ENCODE data around the gene QPCTL. TPM values are rescaled to one million over a fixed set of nuclear protein-coding genes. Genes with fewer than 3 reads are reported as not detected.

QPCTL gene
- total RNA-seq, 1 experiment from 2014 or later: 13.7 TPM

GRCh38 chr19:45753548-45753947 is 61.1 kb downstream of the QPCTL start:
- TF ChIP-seq CTCF (conservative IDR thresholded peaks at IDR 0.05): peak; percentile 52
- H3K23ac ChIP-seq (ENCODE audit: insufficient read length, low read depth, low read length): no peak overlapping the region
- no CpG with 5 or more reads among the region's 6 CpGs for WGBS (ENCODE audit: extremely low coverage, insufficient read length, low lambda C conversion rate)
- no peak overlapping the region for H2AK5ac ChIP-seq (ENCODE audit: insufficient read length, low read length)
- H3K27ac ChIP-seq (ENCODE audit: insufficient read length, low read depth, low read length): no peak overlapping the region
- no peak overlapping the region for H3T11ph ChIP-seq (ENCODE audit: low read length)
- H2AFZ ChIP-seq (ENCODE audit: low read length): no peak overlapping the region
- no peaks in the 10 kb centered on the region for H3K79me1 ChIP-seq (ENCODE audit: insufficient read depth, low read depth, low read length, poor library complexity, severe bottlenecking)
- no peaks in the 10 kb centered on the region for H3K9me3 Mint-ChIP-seq
- H3K4me1 ChIP-seq (ENCODE audit: insufficient read depth, low read length): no peaks in the 10 kb centered on the region
- no peak overlapping the region for H4K5ac ChIP-seq (ENCODE audit: insufficient read length, low read depth, low read length)
- H3K4me2 ChIP-seq (ENCODE audit: insufficient read depth, insufficient read length, low read length): no peak overlapping the region
- no peaks in the 10 kb centered on the region for H4K20me1 ChIP-seq (ENCODE audit: control insufficient read depth, insufficient read depth, insufficient read length)
- H2BK20ac ChIP-seq (ENCODE audit: low read depth, low read length, poor library complexity, severe bottlenecking): no peak overlapping the region
- H3K23me2 ChIP-seq (ENCODE audit: insufficient read length, low read depth, low read length, poor library complexity, severe bottlenecking): no peaks in the 10 kb centered on the region
- no peaks in the 10 kb centered on the region for H3K36me3 Mint-ChIP-seq (ENCODE audit: insufficient read depth in 1 of 3, low read depth in 3 of 3)
- peak overlapping the region; percentile 17; the same call in 1 of the 2 replicates for H3K14ac ChIP-seq (ENCODE audit: insufficient read depth, low read length)
- no peak overlapping the region for H3K18ac ChIP-seq (ENCODE audit: insufficient read length, low read depth, low read length)
- peaks cover 3 to 6% of the 10 kb centered on the region in 2 experiments; a peak in 3 of 4 replicates for H3K4me1 Mint-ChIP-seq
- H2BK15ac ChIP-seq (ENCODE audit: low read depth, low read length): no peak overlapping the region
- H4K8ac ChIP-seq (replicated peaks; ENCODE audit: insufficient read length, low read depth, low read length): no peak overlapping the region
- H2BK5ac ChIP-seq (ENCODE audit: insufficient read length, low read length): no peak overlapping the region
- no peak overlapping the region for H2BK120ac ChIP-seq (ENCODE audit: low read depth, low read length, poor library complexity, severe bottlenecking)
- H3K9ac ChIP-seq (ENCODE audit: extremely low read depth, insufficient read length, low read length): no peak overlapping the region
- no peaks in the 10 kb centered on the region for H3K27me3 ChIP-seq (ENCODE audit: insufficient read depth, low read length)
- H3K4ac ChIP-seq (ENCODE audit: low read depth, low read length): no peak overlapping the region
- DNase-seq: peak; percentile 79
- H3K9me3 ChIP-seq (ENCODE audit: control insufficient read depth, low read depth, low read length): no peaks in the 10 kb centered on the region
- no peak overlapping the region for H3K56ac ChIP-seq (ENCODE audit: insufficient read length, low read depth, low read length)
- no peak overlapping the region for H2BK12ac ChIP-seq (ENCODE audit: insufficient read length, low read depth, low read length)
- no peaks in the 10 kb centered on the region for H3K79me2 ChIP-seq (ENCODE audit: insufficient read depth, low read length)
- no peak overlapping the region for H3K27ac Mint-ChIP-seq
- no peak overlapping the region for H3K4me3 Mint-ChIP-seq
- H4K91ac ChIP-seq (ENCODE audit: insufficient read length, low read depth, low read length): no peak overlapping the region
- peaks cover 19% of the 10 kb centered on the region for H3K27me3 Mint-ChIP-seq (ENCODE audit: low read depth)

Small RNA genes lying within 50 kb of the gene (microRNA-seq; reads per million reads assigned to microRNA genes)
- gene MIR642A (ENCODE audit: borderline microRNAs expressed) (not detected), gene MIR642B (ENCODE audit: borderline microRNAs expressed) (not detected)

Other genes with a start within 250 kb of the QPCTL start
- gene FOSB, start 224.7 kb upstream of the QPCTL start, total RNA-seq (2021): 1.7 and 2.5 TPM in 2 replicates
- 18.9 and 20.1 TPM in 2 replicates for gene RTN2, start 195.6 kb upstream of the QPCTL start, total RNA-seq (2021)
- 7.7 and 8.1 TPM in 2 replicates for gene PPM1N, start 194.2 kb upstream of the QPCTL start, total RNA-seq (2021)
- 157 and 162 TPM in 2 replicates for gene VASP, start 185.2 kb upstream of the QPCTL start, total RNA-seq (2021)
- gene OPA3, start 107.9 kb upstream of the QPCTL start, total RNA-seq (2021): 13.0 and 14.7 TPM in 2 replicates
- 0.07 TPM in 1 of 2 replicates, not detected in the other for gene GPR4, start 90.5 kb upstream of the QPCTL start, total RNA-seq (2021)
- 19.1 and 22.6 TPM in 2 replicates for gene EML2, start 53.3 kb upstream of the QPCTL start, total RNA-seq (2021)
- 0.55 and 0.61 TPM in 2 replicates for gene GIPR, start 24.4 kb upstream of the QPCTL start, total RNA-seq (2021)
- 793 and 808 TPM in 2 replicates for gene SNRPD2, start 713 bp upstream of the QPCTL start, total RNA-seq (2021)
- gene FBXO46, start 38.2 kb downstream of the QPCTL start, total RNA-seq (2021): 43.6 and 43.9 TPM in 2 replicates
- gene MEIOSIN, start 40.8 kb downstream of the QPCTL start, total RNA-seq (2021): 0.07 TPM in 1 of 2 replicates, not detected in the other
- 41.6 and 41.7 TPM in 2 replicates for gene SIX5, start 76.6 kb downstream of the QPCTL start, total RNA-seq (2021)
- 63.9 and 67.4 TPM in 2 replicates for gene DMPK, start 89.8 kb downstream of the QPCTL start, total RNA-seq (2021)
- gene DMWD, start 100.2 kb downstream of the QPCTL start, total RNA-seq (2021): 70.7 and 75.1 TPM in 2 replicates
- gene RSPH6A, start 122.6 kb downstream of the QPCTL start, total RNA-seq (2021): 0.29 and 0.55 TPM in 2 replicates
- 104 and 113 TPM in 2 replicates for gene SYMPK, start 170.5 kb downstream of the QPCTL start, total RNA-seq (2021)
- gene FOXA3, start 171.7 kb downstream of the QPCTL start, total RNA-seq (2021): 22.2 and 24.9 TPM in 2 replicates
- gene IRF2BP1, start 193.5 kb downstream of the QPCTL start, total RNA-seq (2021): 28.2 and 29.3 TPM in 2 replicates
- 9.0 and 9.5 TPM in 2 replicates for gene MYPOP, start 209.9 kb downstream of the QPCTL start, total RNA-seq (2021)
- gene NANOS2, start 222.1 kb downstream of the QPCTL start, total RNA-seq (2021): not detected in 2 replicates